Fibroblast of the aortic adventitia (primary cell): ENCODE results near the gene GPR149. TPM values are rescaled to one million over a fixed set of nuclear protein-coding genes. Genes with fewer than 3 reads are reported as not detected.
"Not testable (repeated sequence)": the region's sequence is repeated elsewhere in the genome, so short reads cannot be mapped to it uniquely, and the experiment has no call there.

Experiments used
- DNase-seq: peaks from one replicate; pipeline ENCODE4 v3.0.0-alpha.2; 2010; ENCODE audit warnings: low read depth
- H3K4me3 ChIP-seq: 2 replicates; pipeline ENCODE4 v1.5.1; 2011; ENCODE audit warnings: low read depth, mild to moderate bottlenecking, control low read depth, low read length, moderate library complexity
- total RNA-seq: library from RNA; depleted of rRNA; stranded (reverse); fragments of >200 nt; gene quantifications from 2 replicates; pipeline ENCODE4 v1.2.3, GENCODE V29; 2012; ENCODE audit warnings: low replicate concordance
- TF ChIP-seq, protein P1 (sequence below): IDR thresholded peaks from 2 replicates; pipeline ENCODE4 v1.5.1; 2011; ENCODE audit warnings: mild to moderate bottlenecking, low read length, control low read depth, inconsistent platforms; ENCODE audit not compliant: insufficient read depth

The GPR149 gene, protein sequence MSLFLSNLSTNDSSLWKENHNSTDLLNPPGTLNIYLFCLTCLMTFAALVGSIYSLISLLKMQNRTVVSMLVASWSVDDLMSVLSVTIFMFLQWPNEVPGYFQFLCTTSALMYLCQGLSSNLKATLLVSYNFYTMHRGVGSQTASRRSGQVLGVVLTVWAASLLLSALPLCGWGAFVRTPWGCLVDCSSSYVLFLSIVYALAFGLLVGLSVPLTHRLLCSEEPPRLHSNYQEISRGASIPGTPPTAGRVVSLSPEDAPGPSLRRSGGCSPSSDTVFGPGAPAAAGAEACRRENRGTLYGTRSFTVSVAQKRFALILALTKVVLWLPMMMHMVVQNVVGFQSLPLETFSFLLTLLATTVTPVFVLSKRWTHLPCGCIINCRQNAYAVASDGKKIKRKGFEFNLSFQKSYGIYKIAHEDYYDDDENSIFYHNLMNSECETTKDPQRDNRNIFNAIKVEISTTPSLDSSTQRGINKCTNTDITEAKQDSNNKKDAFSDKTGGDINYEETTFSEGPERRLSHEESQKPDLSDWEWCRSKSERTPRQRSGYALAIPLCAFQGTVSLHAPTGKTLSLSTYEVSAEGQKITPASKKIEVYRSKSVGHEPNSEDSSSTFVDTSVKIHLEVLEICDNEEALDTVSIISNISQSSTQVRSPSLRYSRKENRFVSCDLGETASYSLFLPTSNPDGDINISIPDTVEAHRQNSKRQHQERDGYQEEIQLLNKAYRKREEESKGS
- total RNA-seq: not detected in 2 replicates

DNA sequence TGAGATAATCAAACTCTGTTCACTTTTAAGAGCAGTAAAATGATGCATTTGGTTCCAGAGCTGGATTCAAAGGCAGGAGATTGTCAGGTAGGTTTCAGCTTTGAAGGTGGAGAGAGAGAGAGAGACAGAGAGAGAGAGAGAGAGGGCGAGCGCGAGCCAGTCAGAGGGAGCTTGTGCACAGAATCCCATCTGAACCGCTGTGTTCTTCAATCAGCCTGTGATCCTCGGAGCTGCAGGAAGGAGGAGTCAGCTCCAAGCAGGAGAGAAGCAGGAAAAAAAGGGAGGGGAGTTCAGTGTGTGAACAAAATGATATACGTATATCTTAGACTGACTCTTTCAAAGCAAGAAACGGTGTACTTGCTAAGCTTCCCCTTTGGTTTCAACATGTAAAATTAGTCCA is at the start of gene GPR149:
Gene GPR149, minus strand, starts transcription at position 177 of the 400 bp plus-strand sequence. CDS start 575 bp downstream, outside the sequence.
- no peak for DNase-seq
- H3K4me3 ChIP-seq: no peak within 1 kb of the TSS
- TF ChIP-seq, protein P1, sequence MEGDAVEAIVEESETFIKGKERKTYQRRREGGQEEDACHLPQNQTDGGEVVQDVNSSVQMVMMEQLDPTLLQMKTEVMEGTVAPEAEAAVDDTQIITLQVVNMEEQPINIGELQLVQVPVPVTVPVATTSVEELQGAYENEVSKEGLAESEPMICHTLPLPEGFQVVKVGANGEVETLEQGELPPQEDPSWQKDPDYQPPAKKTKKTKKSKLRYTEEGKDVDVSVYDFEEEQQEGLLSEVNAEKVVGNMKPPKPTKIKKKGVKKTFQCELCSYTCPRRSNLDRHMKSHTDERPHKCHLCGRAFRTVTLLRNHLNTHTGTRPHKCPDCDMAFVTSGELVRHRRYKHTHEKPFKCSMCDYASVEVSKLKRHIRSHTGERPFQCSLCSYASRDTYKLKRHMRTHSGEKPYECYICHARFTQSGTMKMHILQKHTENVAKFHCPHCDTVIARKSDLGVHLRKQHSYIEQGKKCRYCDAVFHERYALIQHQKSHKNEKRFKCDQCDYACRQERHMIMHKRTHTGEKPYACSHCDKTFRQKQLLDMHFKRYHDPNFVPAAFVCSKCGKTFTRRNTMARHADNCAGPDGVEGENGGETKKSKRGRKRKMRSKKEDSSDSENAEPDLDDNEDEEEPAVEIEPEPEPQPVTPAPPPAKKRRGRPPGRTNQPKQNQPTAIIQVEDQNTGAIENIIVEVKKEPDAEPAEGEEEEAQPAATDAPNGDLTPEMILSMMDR: no peak

DNA sequence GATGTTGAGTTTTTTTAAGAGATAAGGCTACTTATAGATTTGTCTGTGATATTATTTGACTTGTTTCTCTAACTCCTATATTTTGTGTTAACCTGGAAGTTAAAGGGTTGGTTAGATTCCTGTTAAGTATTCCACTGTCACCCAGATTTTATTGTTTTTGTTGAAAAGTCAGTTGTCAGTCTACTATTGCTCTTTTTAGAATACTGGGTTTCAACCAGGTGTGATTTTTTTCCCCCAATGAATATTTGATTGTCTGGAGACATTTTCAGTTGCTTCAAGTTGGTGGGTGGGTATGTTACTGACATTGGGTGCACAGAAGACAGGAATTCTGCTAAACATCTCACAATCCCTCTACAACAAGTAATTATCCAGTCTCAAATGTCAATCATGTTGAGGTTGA is 43.8 kb upstream of the GPR149 start:
- DNase-seq: no peak
- H3K4me3 ChIP-seq: no peak overlapping the region
- TF ChIP-seq, protein P1: no peak

DNA sequence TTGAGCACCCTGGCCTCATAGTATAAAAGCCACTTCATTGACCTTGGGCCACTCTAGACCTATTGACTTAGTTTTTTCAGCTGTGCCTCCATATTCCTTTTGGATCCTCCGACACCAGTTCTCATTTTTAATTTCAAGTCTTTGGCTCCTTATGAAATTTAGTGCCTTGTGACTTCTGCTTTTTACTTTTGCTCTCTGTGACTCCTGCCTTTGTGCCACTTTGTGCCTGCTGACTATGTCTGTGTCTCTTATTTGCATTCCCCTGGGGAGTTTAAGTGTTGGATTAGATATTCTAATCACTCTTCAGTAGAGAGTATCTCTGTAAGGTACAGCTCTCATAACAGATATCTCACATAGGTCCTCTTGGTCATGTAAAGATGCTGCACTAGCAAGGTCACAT is 39.6 kb upstream of the GPR149 start:
- no peak for DNase-seq
- H3K4me3 ChIP-seq: no peak overlapping the region
- TF ChIP-seq, protein P1: no peak

DNA sequence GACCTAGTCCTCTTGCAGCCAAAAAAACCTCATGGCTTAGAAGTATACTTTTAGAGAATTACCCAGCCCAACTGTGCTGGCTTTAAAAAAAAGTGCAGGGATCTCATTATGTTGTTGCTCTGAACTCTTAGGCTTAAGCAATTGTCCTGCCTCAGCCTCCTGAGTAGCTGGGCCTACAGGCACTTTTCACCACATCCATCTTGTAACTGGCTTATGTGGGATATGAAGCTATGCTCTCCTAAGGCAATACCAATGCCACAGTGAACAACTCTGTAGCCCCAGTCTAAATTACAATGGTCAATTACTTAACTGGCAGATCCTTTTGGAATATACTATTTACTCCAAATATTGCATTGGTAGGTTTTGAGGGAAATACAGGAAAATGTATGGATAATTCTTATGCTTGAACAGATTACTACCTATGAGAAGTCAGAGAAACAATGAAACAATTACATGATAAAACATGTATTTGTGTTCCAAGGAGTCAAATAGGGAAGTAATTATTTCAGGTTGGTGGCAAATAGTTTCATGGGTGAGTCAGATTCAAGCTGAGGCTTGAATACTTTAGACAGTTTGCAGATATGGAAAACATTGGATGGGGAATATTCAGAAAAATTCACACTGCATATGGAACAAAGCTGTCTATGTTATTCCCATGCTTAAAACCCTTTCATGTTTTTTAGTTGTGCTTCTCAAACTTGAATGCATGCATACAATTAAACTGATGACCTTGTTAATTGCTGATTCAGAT is 34.6 kb upstream of the GPR149 start:
- TF ChIP-seq, protein P1: no peak
- H3K4me3 ChIP-seq: no peak overlapping the region
- DNase-seq: no peak

DNA sequence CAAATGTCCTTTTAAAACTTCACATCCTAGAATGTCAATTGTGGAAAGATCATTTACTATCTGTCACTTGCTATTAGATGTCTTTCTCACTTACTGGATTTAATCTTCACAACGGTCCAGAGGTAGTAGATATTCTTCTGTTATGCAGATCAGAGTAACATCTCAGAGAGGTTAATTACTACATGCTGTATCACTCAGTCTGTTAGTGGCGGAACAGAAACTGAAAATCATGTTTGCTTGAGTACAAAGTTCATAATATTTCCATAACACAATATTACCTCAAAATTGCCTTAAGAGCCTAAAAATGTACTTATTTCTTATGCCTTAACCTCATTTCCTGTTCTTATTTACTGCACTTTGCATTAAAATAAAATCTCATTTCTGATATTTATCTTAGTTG is 28.6 kb upstream of the GPR149 start:
- TF ChIP-seq, protein P1: no peak
- H3K4me3 ChIP-seq: no peak overlapping the region
- DNase-seq: no peak

DNA sequence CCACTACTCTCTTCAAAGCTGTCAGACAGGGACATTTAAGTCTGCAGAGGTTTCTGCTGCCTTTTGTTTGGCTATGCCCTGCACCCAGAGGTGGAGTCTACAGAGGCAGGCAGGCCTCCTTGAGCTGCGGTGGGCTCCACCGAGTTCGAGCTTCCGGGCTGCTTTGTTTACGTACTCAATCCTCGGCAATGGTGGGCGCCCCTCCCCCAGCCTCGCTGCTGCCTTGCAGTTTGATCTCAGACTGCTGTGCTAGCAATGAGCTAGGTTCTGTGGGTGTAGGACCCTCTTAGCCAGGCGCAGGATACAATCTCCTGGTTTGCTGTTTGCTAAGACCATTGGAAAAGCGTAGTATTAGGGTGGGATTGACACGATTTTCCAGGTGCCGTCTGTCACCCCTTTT is 9.1 kb upstream of the GPR149 start:
- H3K4me3 ChIP-seq, DNase-seq: not testable (repeated sequence)

DNA sequence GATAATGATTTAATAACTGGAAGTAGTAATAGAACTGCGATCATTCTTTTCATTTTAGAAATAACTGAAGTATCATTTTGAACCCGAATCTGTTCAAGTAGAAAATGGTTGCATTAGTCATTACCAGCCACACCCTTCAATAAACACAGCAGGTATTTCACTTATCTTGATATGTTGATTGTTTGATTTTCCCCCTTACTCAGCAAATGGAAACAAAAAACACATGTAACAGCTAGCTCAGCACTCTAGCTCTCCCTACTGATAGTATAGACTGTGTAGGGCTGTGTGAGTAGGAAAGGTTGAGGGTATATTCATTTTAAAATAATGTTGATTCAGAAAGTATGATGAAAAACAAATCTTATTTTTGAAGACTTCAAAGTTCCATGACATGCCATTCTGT is 1.1 kb upstream of the GPR149 start:
- no peak for DNase-seq
- TF ChIP-seq, protein P1: no peak
- H3K4me3 ChIP-seq: no peak overlapping the region
